ENCODE data around the gene PEX26. TPM values are rescaled to one million over a fixed set of nuclear protein-coding genes. Genes with fewer than 3 reads are reported as not detected.

The PEX26 gene
- polyA plus RNA-seq, 1 donor from 2014 or later, result 30.2 TPM

DNA sequence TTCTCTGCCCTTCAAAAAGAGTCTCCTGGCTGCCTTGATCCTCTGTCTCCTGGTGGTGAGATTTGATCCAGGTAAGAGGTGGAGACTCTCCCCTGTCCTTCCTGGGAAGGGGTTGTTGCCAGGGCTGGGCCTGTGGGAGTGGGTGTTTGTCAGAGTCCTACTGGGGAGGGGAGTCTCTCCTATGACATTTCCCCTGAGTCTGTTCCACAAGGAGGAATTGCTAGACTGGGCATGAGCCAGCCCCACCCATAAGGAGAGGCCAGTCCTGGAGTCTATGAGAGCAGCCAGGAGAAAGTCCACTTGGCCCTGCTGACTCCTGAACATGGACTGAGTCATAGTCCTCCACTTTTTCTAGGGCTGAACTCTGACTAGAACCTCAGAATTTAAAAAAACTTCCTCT lies 7.4 kb downstream of the PEX26 start:
- Histone ChIP-seq H3K36me3 (ENCODE audit: insufficient read depth, low read length) (no peaks in the 10 kb centered on the region), H3K4me2 (ENCODE audit: low read length) (no peak overlapping the region), H3K79me2 (replicated peaks; ENCODE audit: insufficient read depth, low read length) (no peaks in the 10 kb centered on the region)

DNA sequence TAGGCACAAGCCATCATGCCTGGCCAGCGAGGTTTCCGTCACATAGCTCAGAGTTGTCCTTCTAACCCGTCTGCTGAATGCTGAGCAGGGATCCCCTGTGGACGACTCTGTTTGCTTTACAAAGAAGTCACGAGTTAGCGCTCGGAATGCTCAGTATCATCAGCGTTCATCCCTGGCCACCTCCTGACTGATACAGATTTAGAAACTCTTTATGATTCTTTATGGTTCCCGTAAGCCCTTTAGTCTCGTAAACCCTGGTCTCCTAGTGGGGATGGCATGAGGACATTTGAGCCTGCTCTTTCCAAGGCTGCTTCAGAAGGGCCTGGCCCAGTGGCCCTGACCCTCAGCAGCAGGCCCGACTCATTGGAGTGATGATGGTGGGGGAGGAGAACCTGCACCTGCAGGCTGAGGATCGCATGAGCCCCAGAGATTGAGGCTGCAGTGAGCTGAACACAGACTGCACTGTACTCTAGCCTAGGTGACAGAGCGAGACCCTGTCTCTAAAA lies 9.6 kb downstream of the PEX26 start:
- Histone ChIP-seq H2AFZ (ENCODE audit: low read depth, low read length) (no peak overlapping the region), H3K27me3 (ENCODE audit: insufficient read depth, low read depth, low read length) (no peaks in the 10 kb centered on the region), H3K4me3 (ENCODE audit: low read length) (no peak overlapping the region), H3K27ac (ENCODE audit: low read length) (no peak overlapping the region), H3K36me3 (ENCODE audit: insufficient read depth, low read length) (no peaks in the 10 kb centered on the region), H3K9me2 (ENCODE audit: insufficient read depth, low read length) (no peaks in the 10 kb centered on the region), H3K9ac (ENCODE audit: low read length) (no peak overlapping the region), H3K4me2 (ENCODE audit: low read length) (no peak overlapping the region), H3F3A (ENCODE audit: insufficient read depth, low read length, poor library complexity, severe bottlenecking) (no peaks in the 10 kb centered on the region), H4K20me1 (ENCODE audit: insufficient read depth) (no peaks in the 10 kb centered on the region), H3K79me2 (replicated peaks; ENCODE audit: insufficient read depth, low read length) (no peaks in the 10 kb centered on the region), H3K9me3 (ENCODE audit: low read length) (no peaks in the 10 kb centered on the region)
- TF ChIP-seq, protein P1, sequence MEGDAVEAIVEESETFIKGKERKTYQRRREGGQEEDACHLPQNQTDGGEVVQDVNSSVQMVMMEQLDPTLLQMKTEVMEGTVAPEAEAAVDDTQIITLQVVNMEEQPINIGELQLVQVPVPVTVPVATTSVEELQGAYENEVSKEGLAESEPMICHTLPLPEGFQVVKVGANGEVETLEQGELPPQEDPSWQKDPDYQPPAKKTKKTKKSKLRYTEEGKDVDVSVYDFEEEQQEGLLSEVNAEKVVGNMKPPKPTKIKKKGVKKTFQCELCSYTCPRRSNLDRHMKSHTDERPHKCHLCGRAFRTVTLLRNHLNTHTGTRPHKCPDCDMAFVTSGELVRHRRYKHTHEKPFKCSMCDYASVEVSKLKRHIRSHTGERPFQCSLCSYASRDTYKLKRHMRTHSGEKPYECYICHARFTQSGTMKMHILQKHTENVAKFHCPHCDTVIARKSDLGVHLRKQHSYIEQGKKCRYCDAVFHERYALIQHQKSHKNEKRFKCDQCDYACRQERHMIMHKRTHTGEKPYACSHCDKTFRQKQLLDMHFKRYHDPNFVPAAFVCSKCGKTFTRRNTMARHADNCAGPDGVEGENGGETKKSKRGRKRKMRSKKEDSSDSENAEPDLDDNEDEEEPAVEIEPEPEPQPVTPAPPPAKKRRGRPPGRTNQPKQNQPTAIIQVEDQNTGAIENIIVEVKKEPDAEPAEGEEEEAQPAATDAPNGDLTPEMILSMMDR (IDR thresholded peaks at IDR 0.05; ENCODE audit: poor library complexity, severe bottlenecking), result no peak
- TF ChIP-seq POLR2AphosphoS5 (IDR thresholded peaks at IDR 0.05), result no peak
- TF ChIP-seq SMC3 (conservative IDR thresholded peaks at IDR 0.05; ENCODE audit: poor library complexity), result no peak
- TF ChIP-seq RAD21 (conservative IDR thresholded peaks at IDR 0.05), result no peak
- TF ChIP-seq, protein P2, sequence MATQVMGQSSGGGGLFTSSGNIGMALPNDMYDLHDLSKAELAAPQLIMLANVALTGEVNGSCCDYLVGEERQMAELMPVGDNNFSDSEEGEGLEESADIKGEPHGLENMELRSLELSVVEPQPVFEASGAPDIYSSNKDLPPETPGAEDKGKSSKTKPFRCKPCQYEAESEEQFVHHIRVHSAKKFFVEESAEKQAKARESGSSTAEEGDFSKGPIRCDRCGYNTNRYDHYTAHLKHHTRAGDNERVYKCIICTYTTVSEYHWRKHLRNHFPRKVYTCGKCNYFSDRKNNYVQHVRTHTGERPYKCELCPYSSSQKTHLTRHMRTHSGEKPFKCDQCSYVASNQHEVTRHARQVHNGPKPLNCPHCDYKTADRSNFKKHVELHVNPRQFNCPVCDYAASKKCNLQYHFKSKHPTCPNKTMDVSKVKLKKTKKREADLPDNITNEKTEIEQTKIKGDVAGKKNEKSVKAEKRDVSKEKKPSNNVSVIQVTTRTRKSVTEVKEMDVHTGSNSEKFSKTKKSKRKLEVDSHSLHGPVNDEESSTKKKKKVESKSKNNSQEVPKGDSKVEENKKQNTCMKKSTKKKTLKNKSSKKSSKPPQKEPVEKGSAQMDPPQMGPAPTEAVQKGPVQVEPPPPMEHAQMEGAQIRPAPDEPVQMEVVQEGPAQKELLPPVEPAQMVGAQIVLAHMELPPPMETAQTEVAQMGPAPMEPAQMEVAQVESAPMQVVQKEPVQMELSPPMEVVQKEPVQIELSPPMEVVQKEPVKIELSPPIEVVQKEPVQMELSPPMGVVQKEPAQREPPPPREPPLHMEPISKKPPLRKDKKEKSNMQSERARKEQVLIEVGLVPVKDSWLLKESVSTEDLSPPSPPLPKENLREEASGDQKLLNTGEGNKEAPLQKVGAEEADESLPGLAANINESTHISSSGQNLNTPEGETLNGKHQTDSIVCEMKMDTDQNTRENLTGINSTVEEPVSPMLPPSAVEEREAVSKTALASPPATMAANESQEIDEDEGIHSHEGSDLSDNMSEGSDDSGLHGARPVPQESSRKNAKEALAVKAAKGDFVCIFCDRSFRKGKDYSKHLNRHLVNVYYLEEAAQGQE (IDR thresholded peaks at IDR 0.05; ENCODE audit: borderline replicate concordance), result no peak
- TF ChIP-seq MXI1 (conservative IDR thresholded peaks at IDR 0.05; ENCODE audit: poor library complexity, severe bottlenecking), result no peak
- TF ChIP-seq EP300 (conservative IDR thresholded peaks at IDR 0.05; ENCODE audit: poor library complexity, severe bottlenecking), result no peak
- no peak for TF ChIP-seq EZH2 (IDR thresholded peaks at IDR 0.05; ENCODE audit: borderline replicate concordance, insufficient read depth, low read length, poor library complexity, severe bottlenecking)
- TF ChIP-seq TAF1 (IDR thresholded peaks at IDR 0.05; ENCODE audit: low read depth), result no peak

More for the DNA sequence above, 7.4 kb downstream of the PEX26 start:
- Histone ChIP-seq H3F3A (ENCODE audit: insufficient read depth, low read length, poor library complexity, severe bottlenecking) (no peaks in the 10 kb centered on the region), H3K4me3 (ENCODE audit: low read length) (no peak overlapping the region), H3K9me2 (ENCODE audit: insufficient read depth, low read length) (no peaks in the 10 kb centered on the region), H3K27ac (ENCODE audit: low read length) (no peak overlapping the region), H2AFZ (ENCODE audit: low read depth, low read length) (no peak overlapping the region), H3K9ac (ENCODE audit: low read length) (no peak overlapping the region), H3K27me3 (ENCODE audit: insufficient read depth, low read depth, low read length) (no peaks in the 10 kb centered on the region), H3K9me3 (ENCODE audit: low read length) (no peaks in the 10 kb centered on the region), H4K20me1 (ENCODE audit: insufficient read depth) (no peaks in the 10 kb centered on the region)
- TF ChIP-seq, protein P2 (IDR thresholded peaks at IDR 0.05; ENCODE audit: borderline replicate concordance), result no peak
- TF ChIP-seq TAF1 (IDR thresholded peaks at IDR 0.05; ENCODE audit: low read depth) (no peak), SMC3 (conservative IDR thresholded peaks at IDR 0.05; ENCODE audit: poor library complexity) (no peak)

Data from neural cell (in vitro differentiated cells).